Measurements from ENCODE around the gene CELF1.

The CELF1 gene

DNA sequence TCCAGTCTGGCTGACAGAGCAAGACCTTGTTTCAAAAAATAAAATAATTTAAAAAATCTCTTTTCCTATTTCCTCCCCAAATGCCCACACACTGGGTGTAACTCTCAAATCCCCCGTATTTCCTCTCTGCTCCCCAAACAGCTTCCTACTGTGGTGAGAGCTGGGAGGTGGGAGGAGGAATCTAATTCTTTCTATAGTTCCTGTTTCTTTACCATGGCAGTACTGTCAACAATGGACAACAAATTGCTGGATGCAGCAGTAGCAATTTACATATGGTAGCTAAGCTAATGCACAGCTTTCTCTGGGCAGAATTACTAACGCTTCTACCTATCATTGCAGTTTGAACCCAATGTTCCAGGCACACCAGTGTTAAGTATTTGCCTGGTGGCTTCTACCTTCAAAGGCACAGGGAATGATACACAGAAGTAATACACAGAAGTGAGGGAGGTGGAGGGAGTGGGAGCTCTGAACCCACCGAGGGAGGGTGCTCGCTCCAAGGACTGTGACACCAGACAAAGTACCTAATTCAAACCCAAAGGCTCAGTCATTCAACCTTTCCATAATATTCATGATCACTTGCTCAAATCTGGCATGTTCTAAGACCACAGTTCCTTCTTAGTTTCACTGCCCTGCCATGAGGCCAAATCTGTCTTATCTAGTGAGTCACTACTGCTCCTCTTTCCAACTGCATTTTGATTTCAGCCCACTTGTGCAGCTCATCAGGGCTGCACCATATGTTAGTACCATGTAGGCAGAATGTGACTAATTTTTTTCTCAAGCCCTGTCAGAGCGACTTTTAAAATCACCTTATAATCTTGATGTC lies 37.9 kb downstream of the CELF1 start:
- in situ Hi-C loops (cut with MboI; ENCODE audit: low sequenced_read_pairs, unreplicated experiment), result no loop called here
- TF ChIP-seq, protein P1, sequence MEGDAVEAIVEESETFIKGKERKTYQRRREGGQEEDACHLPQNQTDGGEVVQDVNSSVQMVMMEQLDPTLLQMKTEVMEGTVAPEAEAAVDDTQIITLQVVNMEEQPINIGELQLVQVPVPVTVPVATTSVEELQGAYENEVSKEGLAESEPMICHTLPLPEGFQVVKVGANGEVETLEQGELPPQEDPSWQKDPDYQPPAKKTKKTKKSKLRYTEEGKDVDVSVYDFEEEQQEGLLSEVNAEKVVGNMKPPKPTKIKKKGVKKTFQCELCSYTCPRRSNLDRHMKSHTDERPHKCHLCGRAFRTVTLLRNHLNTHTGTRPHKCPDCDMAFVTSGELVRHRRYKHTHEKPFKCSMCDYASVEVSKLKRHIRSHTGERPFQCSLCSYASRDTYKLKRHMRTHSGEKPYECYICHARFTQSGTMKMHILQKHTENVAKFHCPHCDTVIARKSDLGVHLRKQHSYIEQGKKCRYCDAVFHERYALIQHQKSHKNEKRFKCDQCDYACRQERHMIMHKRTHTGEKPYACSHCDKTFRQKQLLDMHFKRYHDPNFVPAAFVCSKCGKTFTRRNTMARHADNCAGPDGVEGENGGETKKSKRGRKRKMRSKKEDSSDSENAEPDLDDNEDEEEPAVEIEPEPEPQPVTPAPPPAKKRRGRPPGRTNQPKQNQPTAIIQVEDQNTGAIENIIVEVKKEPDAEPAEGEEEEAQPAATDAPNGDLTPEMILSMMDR (IDR thresholded peaks at IDR 0.05; ENCODE audit: borderline replicate concordance, control extremely low read depth, extremely low read depth, insufficient read depth, missing control alignments), result no peak
- no peak for DNase-seq (ENCODE audit: low spot score)

DNA sequence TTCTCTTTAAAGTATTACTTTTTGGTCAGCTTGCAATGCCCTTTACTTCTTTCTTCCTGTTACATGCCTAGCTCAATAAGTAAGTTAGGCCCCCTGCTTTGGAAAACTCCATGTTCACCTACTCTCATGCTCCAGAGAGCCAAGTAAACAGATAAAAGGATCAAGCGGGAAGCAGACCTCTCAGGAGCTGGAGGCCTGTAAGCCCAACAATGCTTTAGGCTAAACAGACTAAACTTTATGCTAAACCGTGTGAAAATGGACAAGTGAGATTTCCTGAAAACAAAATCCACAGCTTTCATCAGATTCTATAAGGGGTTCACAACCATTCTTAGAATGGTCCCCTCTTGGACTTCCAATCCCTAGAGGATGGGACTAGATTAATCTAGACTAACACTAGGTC lies 40.2 kb downstream of the CELF1 start:
- DNase-seq (ENCODE audit: low spot score), result no peak
- TF ChIP-seq, protein P1 (IDR thresholded peaks at IDR 0.05; ENCODE audit: borderline replicate concordance, control extremely low read depth, extremely low read depth, insufficient read depth, missing control alignments), result no peak
- in situ Hi-C loops (cut with MboI; ENCODE audit: low sequenced_read_pairs, unreplicated experiment), result no loop called here

GRCh38 chr11:47511917-47512316 lies 41.0 kb downstream of the CELF1 start:
- DNase-seq (ENCODE audit: low spot score), result no peak
- TF ChIP-seq, protein P1 (IDR thresholded peaks at IDR 0.05; ENCODE audit: borderline replicate concordance, control extremely low read depth, extremely low read depth, insufficient read depth, missing control alignments), result no peak
- in situ Hi-C loops (cut with MboI; ENCODE audit: low sequenced_read_pairs, unreplicated experiment), result no loop called here

GRCh38 chr11:47510209-47510608 lies 42.7 kb downstream of the CELF1 start:
- TF ChIP-seq, protein P1 (IDR thresholded peaks at IDR 0.05; ENCODE audit: borderline replicate concordance, control extremely low read depth, extremely low read depth, insufficient read depth, missing control alignments), result no peak
- in situ Hi-C loops (cut with MboI; ENCODE audit: low sequenced_read_pairs, unreplicated experiment), result no loop called here
- DNase-seq (ENCODE audit: low spot score), result no peak

GRCh38 chr11:47509077-47509536 lies 43.8 kb downstream of the CELF1 start:
- in situ Hi-C loops (cut with MboI; ENCODE audit: low sequenced_read_pairs, unreplicated experiment), result no loop called here
- DNase-seq (ENCODE audit: low spot score), result peak; percentile 35
- TF ChIP-seq, protein P1 (IDR thresholded peaks at IDR 0.05; ENCODE audit: borderline replicate concordance, control extremely low read depth, extremely low read depth, insufficient read depth, missing control alignments), result no peak

- no peak for DNase-seq (ENCODE audit: low spot score)
- in situ Hi-C loops (cut with MboI; ENCODE audit: low sequenced_read_pairs, unreplicated experiment), result no loop called here
- TF ChIP-seq, protein P1 (IDR thresholded peaks at IDR 0.05; ENCODE audit: borderline replicate concordance, control extremely low read depth, extremely low read depth, insufficient read depth, missing control alignments), result no peak
These were observed 44.5 kb downstream of the CELF1 start for GRCh38 chr11:47508240-47508957.

Measured in GM13976 (cell line).